K562 (cell line): ENCODE data around the gene PYDC1. TPM values are rescaled to one million over a fixed set of nuclear protein-coding genes. Genes with fewer than 3 reads are reported as not detected.

Experiments
- BHLHE40 ChIP-seq: IDR thresholded peaks from 2 replicates; pipeline ENCODE4 v1.6.1; 2011; ENCODE audit warnings: low read length, improper control_type of control experiment
- HCFC1 ChIP-seq: IDR thresholded peaks from 2 replicates; pipeline ENCODE4 v1.6.1; 2012; ENCODE audit warnings: low read depth, low read length, improper control_type of control experiment
- HLTF ChIP-seq: fragments of 450-650 bp; IDR thresholded peaks from 2 replicates; pipeline ENCODE4 v1.6.1; 2016
- HNRNPK ChIP-seq: fragments of 200-400 bp; formaldehyde crosslinking; IDR thresholded peaks from one replicate; pipeline ENCODE4 v1.6.1; 2018; ENCODE audit warnings: mild to moderate bottlenecking, low read depth, low read length; ENCODE audit not compliant: poor library complexity, severe bottlenecking
- HNRNPL ChIP-seq: fragments of 200-400 bp; formaldehyde crosslinking; IDR thresholded peaks from 2 replicates; pipeline ENCODE4 v1.6.1; 2017; ENCODE audit warnings: low read depth, mild to moderate bottlenecking, low read length
- JUND ChIP-seq, 2 experiments: IDR thresholded peaks; 2 replicates in 1 of 2; 3 replicates in 1 of 2; pipeline ENCODE4 v1.6.1; 2011; ENCODE audit warnings: borderline replicate concordance in 2 of 2, low read depth in 2 of 2, low read length in 2 of 2, improper control_type of control experiment in 1 of 2, missing biosample characterization in 1 of 2, missing genetic modification characterization in 1 of 2, missing genetic modification reagents in 1 of 2
- MXI1 ChIP-seq: IDR thresholded peaks from 2 replicates; pipeline ENCODE4 v1.6.1; 2011; ENCODE audit warnings: low read depth, mild to moderate bottlenecking, improper control_type of control experiment, low read length
- NCOA2 ChIP-seq, 2 experiments: fragments of 450-650 bp; IDR thresholded peaks; 2 replicates each; pipeline ENCODE4 v1.6.1; 2018; ENCODE audit warnings: mild to moderate bottlenecking in 2 of 2, moderate library complexity in 1 of 2; ENCODE audit not compliant: partially characterized antibody in 2 of 2
- NR2C2 ChIP-seq, 2 experiments: fragments of 200-800 bp in 1 of 2; sonication (Bioruptor generic) in 1 of 2; sonication (generic) in 1 of 2; formaldehyde crosslinking in 1 of 2; IDR thresholded peaks; 2 replicates each; pipeline versions ENCODE4 v1.6.1 to v1.8.0; 2016 to 2022; ENCODE audit warnings: mild to moderate bottlenecking in 1 of 2, missing compliant biosample characterization in 1 of 2, missing genetic modification characterization in 1 of 2, missing genetic modification reagents in 1 of 2
- PRDM10 ChIP-seq: fragments of 450-650 bp; IDR thresholded peaks from 2 replicates; pipeline ENCODE4 v1.6.1; 2018; ENCODE audit not compliant: partially characterized antibody
- SMARCE1 ChIP-seq: fragments of 450-650 bp; IDR thresholded peaks from 2 replicates; pipeline ENCODE4 v1.7.1; 2016; ENCODE audit warnings: mild to moderate bottlenecking
- SMC3 ChIP-seq: conservative IDR thresholded peaks from 2 replicates; pipeline ENCODE4 v1.6.1; 2011; ENCODE audit warnings: low read depth, low read length, improper control_type of control experiment; ENCODE audit not compliant: insufficient read depth
- STAT6 ChIP-seq: sonication (generic); formaldehyde crosslinking; IDR thresholded peaks from 2 replicates; pipeline ENCODE4 v1.8.1; 2023; ENCODE audit warnings: mild to moderate bottlenecking, missing genetic modification reagents
- TAF7 ChIP-seq: fragments of 450-650 bp; IDR thresholded peaks from 2 replicates; pipeline ENCODE4 v1.6.1; 2016; ENCODE audit warnings: missing genetic modification characterization, missing compliant biosample characterization
- ZBTB1 ChIP-seq: sonication (generic); formaldehyde crosslinking; IDR thresholded peaks from 2 replicates; pipeline ENCODE4 v1.8.1; 2023; ENCODE audit warnings: missing genetic modification reagents, low read depth, mild to moderate bottlenecking, borderline replicate concordance
- ZBTB7A ChIP-seq: IDR thresholded peaks from 2 replicates; pipeline ENCODE4 v1.6.1; 2011; ENCODE audit warnings: low read depth, mild to moderate bottlenecking, low read length, moderate library complexity, borderline replicate concordance; ENCODE audit not compliant: control insufficient read depth
- ZNF347 ChIP-seq: fragments of 450-650 bp; formaldehyde crosslinking; IDR thresholded peaks from 2 replicates; pipeline ENCODE4 v1.4.0; 2020; ENCODE audit warnings: low read depth, mild to moderate bottlenecking, moderate library complexity
- ZNF551 ChIP-seq: fragments of 250-450 bp; sonication (Bioruptor Pico); IDR thresholded peaks from 2 replicates; pipeline ENCODE4 v1.5.0; 2021; ENCODE audit warnings: mild to moderate bottlenecking, moderate library complexity
- ZNF561 ChIP-seq: fragments of 450-650 bp; formaldehyde crosslinking; conservative IDR thresholded peaks from 2 replicates; pipeline ENCODE4 v1.4.0; 2020; ENCODE audit warnings: mild to moderate bottlenecking, moderate library complexity
- ZNF695 ChIP-seq: fragments of 450-650 bp; formaldehyde crosslinking; IDR thresholded peaks from 2 replicates; pipeline ENCODE4 v1.4.0; 2020; ENCODE audit warnings: mild to moderate bottlenecking, moderate library complexity
- ZNF696 ChIP-seq: fragments of 250-450 bp; sonication (Bioruptor Pico); conservative IDR thresholded peaks from 2 replicates; pipeline ENCODE4 v1.4.0; 2020; ENCODE audit warnings: mild to moderate bottlenecking, moderate library complexity
- ZNF699 ChIP-seq: fragments of 250-450 bp; sonication (Bioruptor Pico); IDR thresholded peaks from 2 replicates; pipeline ENCODE4 v1.8.0; 2021; ENCODE audit warnings: mild to moderate bottlenecking, moderate library complexity; ENCODE audit not compliant: insufficient replicate concordance
- ZNF785 ChIP-seq: fragments of 250-450 bp; sonication (Bioruptor Pico); IDR thresholded peaks from 2 replicates; pipeline ENCODE4 v1.4.0; 2020; ENCODE audit warnings: mild to moderate bottlenecking
- polyA plus RNA-seq, 8 experiments: library from polyadenylated mRNA; depleted of rRNA in 4 of 8; stranded (reverse) in 5 of 8; unstranded in 3 of 8; fragments of >200 nt; fragmentation: Nextera tagmentation in 2 of 8; fragmentation: Illumina TruSeq in 1 of 8; extraction: Ambion mirVana in 2 of 8; extraction: Trizol in 1 of 8; gene quantifications; 2 replicates each; pipeline versions ENCODE4 v1.2.1 to v1.2.3, GENCODE V29; 2011 to 2014; ENCODE audit warnings: inconsistent platforms in 1 of 8, missing spikeins in 1 of 8
- total RNA-seq, 7 experiments: library from RNA; depleted of rRNA in 6 of 7; stranded (reverse); fragments of >200 nt in 6 of 7; fragmentation: Illumina TruSeq in 2 of 7; extraction: Trizol in 2 of 7; gene quantifications; 2 replicates each; pipeline versions ENCODE4 v1.2.1 to v1.2.3, GENCODE V29; 2011 to 2021; ENCODE audit warnings: low replicate concordance in 1 of 7

The PYDC1 gene
- total and polyA plus RNA-seq, 9 of the 15 experiments (the other 6 are each of a cell fraction or from before 2014, with no cell fraction given): not detected

- TF ChIP-seq JUND (IDR thresholded peaks at IDR 0.05; ENCODE audit: borderline replicate concordance, low read depth, low read length) (peak; percentile 95), JUND (tag; IDR thresholded peaks at IDR 0.05; ENCODE audit: borderline replicate concordance, low read depth, low read length) (peak; percentile 89; the same call in 2 of the 3 replicates), SMARCE1 (peak; percentile 91), HNRNPL (no peak), ZNF551 (CRISPR knock-in tag) (no peak), TAF7 (tag) (no peak), PRDM10 (peak; percentile 16), ZNF785 (CRISPR knock-in tag) (no peak), STAT6 (CRISPR knock-in tag) (no peak), BHLHE40 (0 out of 2 replicates have a peak, but pooled peaks have one; percentile 34), MXI1 (no peak), ZNF347 (no peak), HLTF (no peak), HCFC1 (no peak), ZNF696 (CRISPR knock-in tag) (no peak), ZNF561 (CRISPR knock-in tag) (no peak), HNRNPK (no peak), ZBTB1 (CRISPR knock-in tag) (no peak), NCOA2 (IDR thresholded peaks at IDR 0.05; ENCODE audit: partially characterized antibody in 2 of 2) (no peak), SMC3 (0 out of 2 replicates have a peak, but pooled peaks have one; percentile 9), NR2C2 (CRISPR knock-in tag; IDR thresholded peaks at IDR 0.05) (peak; percentile 83), NR2C2 (tag; IDR thresholded peaks at IDR 0.05) (peak; percentile 97), ZNF695 (CRISPR knock-in tag) (no peak), ZNF699 (CRISPR knock-in tag) (no peak), ZBTB7A (no peak)
Measured at GRCh38 chr16:31253642-31254045, 36.7 kb upstream of the PYDC1 start (continued).
